ENCODE results near the gene EPHB1.

Gene EPHB1

DNA sequence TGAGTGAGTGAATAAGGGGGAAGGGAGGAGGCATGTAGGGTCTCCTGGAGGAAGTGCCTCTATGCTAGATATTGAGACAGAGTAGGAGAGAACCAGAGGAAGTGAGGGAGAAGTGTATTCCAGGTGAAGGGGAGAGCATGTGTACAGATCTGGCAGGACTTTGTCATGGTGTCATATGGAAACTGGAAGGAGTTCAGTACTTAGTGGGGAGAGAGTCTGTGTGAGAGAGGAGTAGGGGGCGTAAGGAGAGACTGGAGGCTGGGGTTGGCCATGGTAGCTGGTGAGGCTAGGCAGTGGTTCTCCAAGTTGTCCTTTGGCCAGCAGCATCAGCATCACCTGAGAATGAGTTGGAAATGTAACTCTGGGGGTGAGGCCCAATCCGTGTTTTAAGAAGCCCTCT lies 29.6 kb upstream of the EPHB1 start:
- TF ChIP-seq, protein P1, sequence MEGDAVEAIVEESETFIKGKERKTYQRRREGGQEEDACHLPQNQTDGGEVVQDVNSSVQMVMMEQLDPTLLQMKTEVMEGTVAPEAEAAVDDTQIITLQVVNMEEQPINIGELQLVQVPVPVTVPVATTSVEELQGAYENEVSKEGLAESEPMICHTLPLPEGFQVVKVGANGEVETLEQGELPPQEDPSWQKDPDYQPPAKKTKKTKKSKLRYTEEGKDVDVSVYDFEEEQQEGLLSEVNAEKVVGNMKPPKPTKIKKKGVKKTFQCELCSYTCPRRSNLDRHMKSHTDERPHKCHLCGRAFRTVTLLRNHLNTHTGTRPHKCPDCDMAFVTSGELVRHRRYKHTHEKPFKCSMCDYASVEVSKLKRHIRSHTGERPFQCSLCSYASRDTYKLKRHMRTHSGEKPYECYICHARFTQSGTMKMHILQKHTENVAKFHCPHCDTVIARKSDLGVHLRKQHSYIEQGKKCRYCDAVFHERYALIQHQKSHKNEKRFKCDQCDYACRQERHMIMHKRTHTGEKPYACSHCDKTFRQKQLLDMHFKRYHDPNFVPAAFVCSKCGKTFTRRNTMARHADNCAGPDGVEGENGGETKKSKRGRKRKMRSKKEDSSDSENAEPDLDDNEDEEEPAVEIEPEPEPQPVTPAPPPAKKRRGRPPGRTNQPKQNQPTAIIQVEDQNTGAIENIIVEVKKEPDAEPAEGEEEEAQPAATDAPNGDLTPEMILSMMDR (IDR thresholded peaks at IDR 0.05; ENCODE audit: low read depth, low read length, missing control alignments): no peak
- DNase-seq (ENCODE audit: low read depth): no peak
- no peak overlapping the region for H3K4me3 ChIP-seq (ENCODE audit: low read depth, low read length)
- in situ Hi-C loops (cut with HindIII; ENCODE audit: low sequenced_read_pairs): no loop called here

DNA sequence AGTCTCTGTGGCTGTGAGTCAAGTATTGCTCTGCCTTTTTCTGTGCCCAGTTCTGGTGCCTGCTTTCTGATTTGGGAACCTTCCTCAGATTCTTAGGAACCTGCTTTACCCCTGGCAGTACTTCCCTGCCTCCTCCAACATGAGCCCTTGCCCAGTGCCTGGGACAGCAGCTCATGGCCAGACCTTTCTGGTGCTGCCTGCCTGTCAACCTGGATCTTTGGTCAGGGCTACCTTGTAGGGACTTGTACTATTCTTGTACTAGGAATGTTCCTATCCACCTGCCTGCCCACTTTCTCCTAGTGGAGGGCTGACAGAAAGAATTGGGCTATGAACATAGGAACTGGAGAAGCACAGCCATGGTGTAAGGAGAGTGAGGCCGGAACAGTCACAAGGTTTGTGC lies 28.8 kb upstream of the EPHB1 start:
- TF ChIP-seq, protein P1 (IDR thresholded peaks at IDR 0.05; ENCODE audit: low read depth, low read length, missing control alignments): no peak
- H3K4me3 ChIP-seq (ENCODE audit: low read depth, low read length): no peak overlapping the region
- in situ Hi-C loops (cut with HindIII; ENCODE audit: low sequenced_read_pairs): no loop called here
- no peak for DNase-seq (ENCODE audit: low read depth)

DNA sequence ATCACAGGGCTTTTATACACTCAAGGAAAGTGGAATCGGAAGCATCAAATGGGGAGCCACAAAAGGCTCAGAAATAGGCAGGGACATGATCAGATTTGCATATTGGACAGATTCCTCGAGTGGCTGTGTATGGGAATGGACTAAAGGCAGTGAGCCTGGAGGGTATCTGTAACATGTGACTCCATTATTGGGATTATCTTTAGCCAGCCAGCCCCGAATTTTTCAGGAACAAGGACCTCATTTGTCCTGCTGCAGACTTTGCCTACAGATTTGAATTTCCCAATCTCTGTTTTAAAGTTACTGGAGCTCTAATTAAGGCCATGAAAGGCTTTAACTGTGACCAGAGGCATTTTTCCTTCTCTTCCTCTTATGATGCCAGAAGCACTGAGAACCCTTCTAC lies 26.9 kb upstream of the EPHB1 start:
- TF ChIP-seq, protein P1 (IDR thresholded peaks at IDR 0.05; ENCODE audit: low read depth, low read length, missing control alignments): no peak
- H3K4me3 ChIP-seq (ENCODE audit: low read depth, low read length): no peak overlapping the region
- in situ Hi-C loops (cut with HindIII; ENCODE audit: low sequenced_read_pairs): no loop called here
- no peak for DNase-seq (ENCODE audit: low read depth)

DNA sequence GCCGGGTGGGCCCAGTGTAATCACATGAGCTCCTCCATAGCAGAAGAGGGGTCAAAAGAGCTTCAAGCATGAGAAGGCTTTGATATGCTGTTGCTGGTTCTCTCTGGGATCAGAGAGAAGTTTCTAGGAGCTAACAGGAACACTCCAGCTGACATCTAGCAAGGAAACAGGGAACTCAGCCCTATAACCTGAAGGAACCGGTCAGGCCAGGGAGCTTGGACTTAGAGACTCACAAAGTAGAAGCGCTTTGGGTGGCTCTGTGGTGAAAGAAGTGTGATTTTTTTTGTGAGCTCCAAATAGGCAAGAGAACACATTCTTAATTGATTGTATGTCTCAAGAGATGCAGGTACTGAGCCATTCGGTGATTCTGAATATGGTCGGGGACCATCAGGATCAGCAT lies 26.2 kb upstream of the EPHB1 start:
- in situ Hi-C loops (cut with HindIII; ENCODE audit: low sequenced_read_pairs): no loop called here
- no peak for DNase-seq (ENCODE audit: low read depth)
- H3K4me3 ChIP-seq (ENCODE audit: low read depth, low read length): no peak overlapping the region
- TF ChIP-seq, protein P1 (IDR thresholded peaks at IDR 0.05; ENCODE audit: low read depth, low read length, missing control alignments): no peak

DNA sequence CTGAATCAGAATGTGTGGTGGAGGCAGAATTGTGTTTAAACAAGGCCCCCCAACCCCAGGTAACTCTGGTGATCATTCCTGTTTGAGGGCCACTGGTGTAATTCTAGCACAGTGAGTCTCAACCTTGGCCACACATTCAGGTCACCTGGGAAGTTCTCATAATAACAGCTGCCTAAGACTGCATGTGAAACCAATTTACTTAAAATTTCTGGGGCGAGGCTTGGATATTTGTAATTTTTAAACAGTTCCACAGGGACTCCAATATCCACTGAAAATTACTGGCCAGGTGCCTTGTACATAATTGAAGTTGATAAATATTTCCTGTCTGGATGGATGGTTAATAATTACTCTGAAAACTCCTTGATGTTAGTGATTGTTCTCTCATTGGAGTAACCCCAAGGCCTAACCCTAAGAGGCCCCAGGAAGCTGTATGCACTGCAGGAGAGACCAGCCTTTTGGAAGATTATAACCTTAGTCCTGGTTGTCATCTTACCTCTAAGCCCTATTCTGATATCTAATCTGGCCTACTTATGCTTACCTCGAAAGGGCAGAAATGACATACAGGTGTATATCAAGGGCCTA lies 25.7 kb upstream of the EPHB1 start:
- DNase-seq (ENCODE audit: low read depth): no peak
- in situ Hi-C loops (cut with HindIII; ENCODE audit: low sequenced_read_pairs): no loop called here

DNA sequence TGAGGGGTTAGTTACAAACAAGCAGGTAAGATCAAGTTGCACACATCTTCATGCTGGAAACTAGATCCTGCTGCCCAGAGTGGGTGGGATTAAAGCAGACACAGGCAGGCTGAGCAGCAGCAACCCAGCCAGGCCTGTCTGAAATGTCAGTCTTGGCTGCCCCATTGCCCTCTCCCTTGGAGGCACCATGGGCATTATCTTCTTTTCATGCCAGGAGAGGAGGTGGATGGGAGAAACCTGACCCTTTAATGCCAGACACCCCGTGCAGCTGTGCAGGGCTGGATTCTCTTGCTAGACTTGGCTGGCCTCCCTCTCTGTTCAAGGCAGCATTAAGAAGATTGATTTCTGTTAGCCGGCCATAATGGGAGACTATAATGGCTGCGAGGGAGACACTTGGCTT lies 23.0 kb upstream of the EPHB1 start:
- TF ChIP-seq, protein P1 (IDR thresholded peaks at IDR 0.05; ENCODE audit: low read depth, low read length, missing control alignments): no peak
- no peak overlapping the region for H3K4me3 ChIP-seq (ENCODE audit: low read depth, low read length)
- no peak for DNase-seq (ENCODE audit: low read depth)
- in situ Hi-C loops (cut with HindIII; ENCODE audit: low sequenced_read_pairs): no loop called here

More for the DNA sequence above, 25.7 kb upstream of the EPHB1 start:
- TF ChIP-seq, protein P1 (IDR thresholded peaks at IDR 0.05; ENCODE audit: low read depth, low read length, missing control alignments): no peak
- H3K4me3 ChIP-seq (ENCODE audit: low read depth, low read length): no peak overlapping the region
